Progenitor cell of endocrine pancreas (in vitro differentiated cells): ENCODE measurements around the gene SLC44A2. TPM values are rescaled to one million over a fixed set of nuclear protein-coding genes. Genes with fewer than 3 reads are reported as not detected.

Experiments used
- DNase-seq: peaks from one replicate; pipeline ENCODE4 v3.0.0; 2021; ENCODE audit warnings: low spot score; ENCODE audit not compliant: unreplicated experiment
- H3K27ac Mint-ChIP-seq: 2 replicates; pipeline ENCODE4 v1.8.0; 2021; ENCODE audit warnings: mild to moderate bottlenecking, moderate library complexity, mixed read lengths
- H3K27me3 Mint-ChIP-seq: 2 replicates; pipeline ENCODE4 v1.8.0; 2021; ENCODE audit warnings: mixed read lengths
- H3K36me3 Mint-ChIP-seq: 2 replicates; pipeline ENCODE4 v1.8.0; 2022; ENCODE audit warnings: mixed read lengths; ENCODE audit not compliant: insufficient read depth
- H3K4me1 Mint-ChIP-seq: 2 replicates; pipeline ENCODE4 v1.8.0; 2021; ENCODE audit warnings: low read depth, mixed read lengths
- H3K4me3 Mint-ChIP-seq: 2 replicates; pipeline ENCODE4 v1.8.0; 2021; ENCODE audit warnings: low read depth, mild to moderate bottlenecking, moderate library complexity, mixed read lengths
- H3K9me3 Mint-ChIP-seq: 2 replicates; pipeline ENCODE4 v1.8.0; 2021; ENCODE audit warnings: low read depth, mixed read lengths
- total RNA-seq: library from RNA; stranded (reverse); gene quantifications from 2 replicates; pipeline ENCODE4 v1.2.1, GENCODE V29; 2021
- TF ChIP-seq, protein P1 (sequence below): fragments of 200-600 bp; sonication (generic); IDR thresholded peaks from one replicate; pipeline ENCODE4 v1.5.0; 2021; ENCODE audit warnings: antibody characterized with exemption, mild to moderate bottlenecking; ENCODE audit not compliant: unreplicated experiment

The SLC44A2 gene
- total RNA-seq, 1 donor from 2014 or later = 164 TPM

DNA sequence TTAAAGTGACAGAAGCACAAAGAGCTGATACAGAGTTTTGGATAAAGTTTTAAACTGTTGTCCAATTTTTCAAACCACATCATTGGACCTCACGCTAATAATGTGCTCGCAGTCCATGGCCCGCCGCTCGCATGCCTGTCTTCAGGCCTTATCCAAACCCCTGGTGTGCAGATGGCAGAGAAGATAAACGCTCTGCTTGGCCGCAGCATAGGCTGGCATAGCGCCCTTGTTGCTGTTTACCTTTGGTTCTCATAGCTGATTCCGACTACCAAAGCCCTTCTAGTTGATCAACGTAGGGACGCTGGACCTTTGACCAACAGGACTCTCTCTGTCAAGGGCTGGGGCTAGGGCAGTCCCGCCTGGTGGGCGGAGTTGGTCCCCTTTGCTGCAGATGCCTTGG, 52.4 kb downstream of the SLC44A2 start:
- Mint-ChIP-seq H3K36me3 (peaks cover 29% of the 10 kb centered on the region), H3K4me3 (no peak overlapping the region)

DNA sequence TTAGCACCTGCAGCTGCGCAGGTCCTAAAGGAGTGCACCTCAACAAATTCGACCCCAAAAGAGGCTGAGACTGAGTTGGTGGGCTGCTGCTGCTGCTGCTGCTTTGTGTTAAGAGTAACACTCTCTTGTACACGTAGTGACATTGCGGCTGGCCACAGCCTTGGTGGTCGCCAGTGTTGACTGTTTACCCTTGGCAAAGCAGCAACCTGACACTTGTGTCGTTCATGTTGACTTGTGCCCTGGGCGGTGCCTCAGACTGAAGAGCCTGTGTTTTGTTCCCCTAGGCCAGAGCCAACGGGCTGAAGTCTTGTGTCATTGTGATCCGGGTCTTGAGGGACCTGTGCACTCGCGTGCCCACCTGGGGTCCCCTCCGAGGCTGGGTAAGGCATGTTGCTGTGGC, 53.5 kb downstream of the SLC44A2 start:
- no peak for DNase-seq
- Mint-ChIP-seq H3K27me3 (no peaks in the 10 kb centered on the region), H3K4me1 (no peaks in the 10 kb centered on the region), H3K4me3 (no peak overlapping the region), H3K27ac (no peak overlapping the region), H3K9me3 (no peaks in the 10 kb centered on the region), H3K36me3 (peaks cover 23% of the 10 kb centered on the region)
- TF ChIP-seq, protein P1, sequence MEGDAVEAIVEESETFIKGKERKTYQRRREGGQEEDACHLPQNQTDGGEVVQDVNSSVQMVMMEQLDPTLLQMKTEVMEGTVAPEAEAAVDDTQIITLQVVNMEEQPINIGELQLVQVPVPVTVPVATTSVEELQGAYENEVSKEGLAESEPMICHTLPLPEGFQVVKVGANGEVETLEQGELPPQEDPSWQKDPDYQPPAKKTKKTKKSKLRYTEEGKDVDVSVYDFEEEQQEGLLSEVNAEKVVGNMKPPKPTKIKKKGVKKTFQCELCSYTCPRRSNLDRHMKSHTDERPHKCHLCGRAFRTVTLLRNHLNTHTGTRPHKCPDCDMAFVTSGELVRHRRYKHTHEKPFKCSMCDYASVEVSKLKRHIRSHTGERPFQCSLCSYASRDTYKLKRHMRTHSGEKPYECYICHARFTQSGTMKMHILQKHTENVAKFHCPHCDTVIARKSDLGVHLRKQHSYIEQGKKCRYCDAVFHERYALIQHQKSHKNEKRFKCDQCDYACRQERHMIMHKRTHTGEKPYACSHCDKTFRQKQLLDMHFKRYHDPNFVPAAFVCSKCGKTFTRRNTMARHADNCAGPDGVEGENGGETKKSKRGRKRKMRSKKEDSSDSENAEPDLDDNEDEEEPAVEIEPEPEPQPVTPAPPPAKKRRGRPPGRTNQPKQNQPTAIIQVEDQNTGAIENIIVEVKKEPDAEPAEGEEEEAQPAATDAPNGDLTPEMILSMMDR = no peak

More for the DNA sequence above, 52.4 kb downstream of the SLC44A2 start:
- no peak overlapping the region for H3K27ac Mint-ChIP-seq
- no peaks in the 10 kb centered on the region for H3K4me1 Mint-ChIP-seq
- H3K27me3 Mint-ChIP-seq = no peaks in the 10 kb centered on the region
- H3K9me3 Mint-ChIP-seq = no peaks in the 10 kb centered on the region
- no peak for DNase-seq
- TF ChIP-seq, protein P1 = no peak

DNA sequence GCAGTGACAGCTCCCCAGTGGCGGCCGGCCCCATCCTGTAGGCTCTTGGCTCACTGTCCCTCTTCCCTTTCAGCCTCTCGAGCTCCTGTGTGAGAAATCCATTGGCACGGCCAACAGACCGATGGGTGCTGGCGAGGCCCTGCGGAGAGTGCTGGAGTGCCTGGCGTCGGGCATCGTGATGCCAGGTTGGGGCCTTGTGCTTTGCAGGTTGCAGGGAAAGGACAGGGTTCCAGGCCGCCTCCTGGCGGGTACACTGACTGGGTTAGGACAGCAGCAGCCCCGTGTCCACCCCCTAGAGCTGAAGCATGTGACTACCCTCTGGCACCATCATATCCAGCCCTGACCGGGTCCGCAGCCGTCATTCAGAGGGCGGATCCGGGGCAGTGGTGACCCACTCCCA, 54.4 kb downstream of the SLC44A2 start:
- DNase-seq = no peak
- no peaks in the 10 kb centered on the region for H3K9me3 Mint-ChIP-seq
- H3K4me1 Mint-ChIP-seq = no peaks in the 10 kb centered on the region
- H3K36me3 Mint-ChIP-seq = peaks cover 28% of the 10 kb centered on the region
- no peaks in the 10 kb centered on the region for H3K27me3 Mint-ChIP-seq
- H3K27ac Mint-ChIP-seq = no peak overlapping the region
- TF ChIP-seq, protein P1 = no peak
- H3K4me3 Mint-ChIP-seq = no peak overlapping the region

DNA sequence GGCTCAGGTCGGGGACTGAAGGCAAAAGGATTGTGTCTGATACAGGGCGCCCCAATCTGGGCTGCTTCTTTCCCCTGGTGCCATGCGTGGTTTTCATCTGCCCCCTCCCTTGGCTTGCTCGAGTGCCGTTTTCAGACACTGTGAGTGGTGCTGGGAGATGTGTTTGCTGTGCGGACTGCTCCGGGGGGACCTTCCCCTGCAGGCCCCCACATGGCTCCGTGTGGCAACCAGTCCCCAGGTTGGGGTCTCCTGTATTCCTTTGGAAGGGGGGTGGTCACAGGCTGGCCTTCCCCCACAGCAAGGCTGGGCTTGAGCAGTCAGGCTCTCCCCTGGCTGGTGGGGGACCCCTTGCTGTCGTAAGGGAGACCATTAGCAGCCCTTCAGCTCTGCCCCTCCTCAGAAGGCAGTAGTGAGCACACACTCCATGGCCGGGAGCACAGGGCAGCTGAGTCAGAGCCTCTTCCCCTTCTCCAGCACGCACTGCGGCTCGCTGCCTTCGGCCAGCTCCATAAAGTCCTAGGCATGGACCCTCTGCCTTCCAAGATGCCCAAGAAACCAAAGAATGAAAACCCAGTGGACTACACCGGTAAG, 55.3 kb downstream of the SLC44A2 start:
- TF ChIP-seq, protein P1 = no peak
- Mint-ChIP-seq H3K9me3 (no peaks in the 10 kb centered on the region), H3K27me3 (no peaks in the 10 kb centered on the region), H3K27ac (no peak overlapping the region), H3K4me3 (no peak overlapping the region), H3K36me3 (peaks cover 23% of the 10 kb centered on the region), H3K4me1 (no peaks in the 10 kb centered on the region)
- DNase-seq = no peak

DNA sequence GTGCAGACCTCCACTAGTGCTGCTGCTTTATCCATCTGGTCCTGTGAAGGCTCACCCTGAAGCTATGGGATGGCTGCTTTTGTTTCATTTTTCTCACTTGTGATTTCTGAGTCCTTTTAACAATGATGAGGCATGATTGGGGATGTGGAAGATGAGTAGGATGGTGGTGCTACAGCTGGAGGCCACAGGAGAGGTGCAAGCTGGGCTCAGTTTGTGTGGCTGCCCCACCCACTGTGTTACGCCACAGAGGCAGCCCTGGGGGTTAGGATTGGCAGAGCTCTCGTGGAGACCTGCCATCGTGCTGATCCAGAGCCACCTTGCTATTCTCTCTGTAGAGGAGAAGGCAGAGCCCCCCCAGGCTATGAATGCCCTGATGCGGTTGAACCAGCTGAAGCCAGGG, 56.3 kb downstream of the SLC44A2 start:
- H3K4me1 Mint-ChIP-seq = no peaks in the 10 kb centered on the region
- no peak overlapping the region for H3K4me3 Mint-ChIP-seq
- DNase-seq = no peak
- TF ChIP-seq, protein P1 = no peak
- H3K27me3 Mint-ChIP-seq = no peaks in the 10 kb centered on the region
- H3K36me3 Mint-ChIP-seq = peaks cover 21% of the 10 kb centered on the region
- H3K9me3 Mint-ChIP-seq = no peaks in the 10 kb centered on the region
- H3K27ac Mint-ChIP-seq = peak overlapping the region; percentile 25
